GM18520 (cell line): ENCODE data around the gene CD3D.
"Not testable (repeated sequence)": the region's sequence is repeated elsewhere in the genome, so short reads cannot be mapped to it uniquely, and the experiment has no call there.

Experiments used
- ATAC-seq: cut with Tn5 transposase; IDR thresholded peaks from one replicate; pipeline ENCODE4 v1.9.1; 2021; ENCODE audit not compliant: unreplicated experiment

Gene CD3D

DNA sequence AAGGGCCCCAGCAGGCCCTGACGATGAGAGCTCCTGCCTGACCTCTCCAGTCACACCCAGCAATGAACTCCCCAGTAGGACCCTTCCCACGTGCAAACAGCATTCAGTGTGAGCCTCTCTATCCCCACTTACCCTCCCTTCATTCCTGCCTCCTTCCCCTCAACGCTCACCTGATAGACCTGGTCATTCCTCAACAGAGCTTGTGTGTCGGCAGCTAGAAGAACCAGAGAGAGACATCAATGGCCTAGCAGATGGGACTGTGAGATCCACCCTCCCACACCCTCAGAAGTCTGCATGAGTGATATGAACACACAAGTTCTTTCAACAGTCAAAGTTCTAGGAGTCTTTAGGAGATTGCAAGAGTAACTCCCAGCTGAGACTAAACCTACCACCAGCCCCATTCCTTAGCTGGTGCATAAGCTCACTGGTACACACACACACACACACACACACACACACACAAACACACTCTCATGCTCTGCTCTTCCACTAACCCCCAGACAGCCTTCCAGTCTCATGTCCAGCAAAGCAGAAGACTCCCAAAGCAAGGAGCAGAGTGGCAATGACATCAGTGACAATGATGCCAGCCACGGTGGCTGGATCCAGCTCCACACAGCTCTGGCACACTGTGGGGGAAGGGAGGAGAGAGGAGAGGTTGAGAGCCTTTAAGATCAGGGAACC lies 3.1 kb downstream of the CD3D start:
- no peak for ATAC-seq

DNA sequence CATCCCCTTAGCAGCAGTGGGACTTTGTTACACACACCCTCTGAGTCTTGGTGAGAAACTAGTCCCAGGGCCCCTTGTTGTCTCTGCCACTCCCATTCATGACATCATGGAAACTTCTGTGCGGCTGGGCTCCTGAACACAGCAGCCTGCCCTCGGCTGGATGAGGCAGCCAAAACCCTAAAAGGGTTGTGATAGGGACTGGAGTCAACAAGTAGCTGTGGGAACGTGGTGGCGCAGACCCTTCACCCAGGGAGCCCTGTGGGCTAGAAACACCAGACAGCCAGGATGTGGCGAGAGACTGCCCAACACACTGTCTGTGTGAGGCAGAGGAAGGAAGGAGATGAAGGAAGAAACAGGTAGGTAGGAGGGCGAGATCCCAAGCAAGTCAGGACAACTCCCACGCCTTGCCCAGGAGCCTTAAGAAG lies 3.9 kb downstream of the CD3D start:
- no peak for ATAC-seq

DNA sequence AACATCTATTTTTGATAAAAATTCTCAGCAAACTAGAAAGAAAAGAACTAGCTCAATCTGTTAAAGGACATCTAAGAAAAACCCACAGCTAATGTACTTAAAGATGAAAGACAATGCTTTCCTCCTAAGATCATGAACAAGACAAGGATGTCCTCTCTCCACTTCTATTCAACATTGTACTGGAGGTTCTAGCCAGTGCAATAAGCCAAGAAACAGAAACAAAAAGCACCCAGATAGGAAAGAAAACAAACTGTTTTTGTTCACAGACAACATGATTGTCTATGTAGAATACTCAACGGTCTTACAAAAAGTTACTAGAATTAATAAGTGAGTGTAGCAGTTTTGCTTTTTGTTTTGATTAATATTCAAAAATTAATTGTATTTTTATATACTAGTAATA lies 7.8 kb downstream of the CD3D start:
- ATAC-seq, result no peak

DNA sequence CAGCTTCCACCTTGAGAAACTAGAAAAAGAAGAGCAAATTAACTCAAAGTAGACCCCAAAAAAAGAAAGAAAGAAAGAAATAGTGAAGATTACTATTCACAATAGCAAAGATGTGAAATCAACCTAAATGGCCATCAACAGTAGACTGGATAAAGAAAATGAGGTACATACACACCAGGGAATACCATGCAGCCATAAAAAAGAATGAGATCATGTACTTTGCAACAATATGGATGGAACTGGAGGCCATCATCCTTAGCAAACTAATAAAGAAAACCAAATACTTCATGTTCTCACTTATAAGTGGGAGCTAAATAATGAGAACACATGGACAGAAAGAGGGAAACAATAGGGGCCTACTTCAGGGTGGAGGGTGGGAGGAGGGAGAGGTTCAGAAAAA lies 13.8 kb downstream of the CD3D start:
- ATAC-seq, result no peak

DNA sequence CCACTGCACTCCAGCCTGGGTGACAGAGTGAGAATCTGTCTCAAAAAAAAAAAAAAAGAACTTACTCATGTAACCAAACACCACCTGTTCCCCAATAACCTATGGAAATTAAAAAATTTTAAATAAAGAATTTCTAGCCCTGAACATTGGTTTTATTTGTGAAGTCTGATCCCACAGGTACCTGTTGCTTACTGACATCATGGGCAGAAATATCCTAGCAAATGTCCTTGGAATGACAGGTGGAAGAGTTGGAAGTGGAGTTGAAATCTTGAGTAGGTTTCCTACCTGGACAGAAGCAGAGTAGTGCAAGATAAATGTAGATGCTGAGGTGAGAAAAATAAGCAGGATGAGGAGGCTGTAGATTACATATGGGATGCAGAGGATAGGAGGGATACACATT lies 17.2 kb downstream of the CD3D start:
- no peak for ATAC-seq

DNA sequence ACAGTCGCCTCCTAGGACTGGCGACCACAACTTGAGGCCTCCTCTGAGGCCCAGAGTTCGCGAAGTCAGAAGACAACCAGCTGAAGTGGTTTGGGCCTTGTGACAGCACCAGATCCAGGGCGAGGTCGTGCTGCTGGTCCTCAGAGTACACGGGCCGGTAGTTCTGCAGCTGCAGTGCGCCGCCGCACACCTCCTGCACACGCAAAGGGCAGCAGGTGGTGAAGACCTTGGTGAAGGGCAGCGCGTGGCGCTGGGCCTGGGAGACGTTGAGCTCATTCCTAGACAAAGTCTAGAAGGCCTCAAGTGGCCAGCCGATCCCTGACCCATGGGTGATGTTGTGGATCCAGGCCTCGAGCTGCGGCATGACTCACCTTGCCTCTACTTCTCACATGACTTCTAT lies 19.8 kb downstream of the CD3D start:
- no peak for ATAC-seq

DNA sequence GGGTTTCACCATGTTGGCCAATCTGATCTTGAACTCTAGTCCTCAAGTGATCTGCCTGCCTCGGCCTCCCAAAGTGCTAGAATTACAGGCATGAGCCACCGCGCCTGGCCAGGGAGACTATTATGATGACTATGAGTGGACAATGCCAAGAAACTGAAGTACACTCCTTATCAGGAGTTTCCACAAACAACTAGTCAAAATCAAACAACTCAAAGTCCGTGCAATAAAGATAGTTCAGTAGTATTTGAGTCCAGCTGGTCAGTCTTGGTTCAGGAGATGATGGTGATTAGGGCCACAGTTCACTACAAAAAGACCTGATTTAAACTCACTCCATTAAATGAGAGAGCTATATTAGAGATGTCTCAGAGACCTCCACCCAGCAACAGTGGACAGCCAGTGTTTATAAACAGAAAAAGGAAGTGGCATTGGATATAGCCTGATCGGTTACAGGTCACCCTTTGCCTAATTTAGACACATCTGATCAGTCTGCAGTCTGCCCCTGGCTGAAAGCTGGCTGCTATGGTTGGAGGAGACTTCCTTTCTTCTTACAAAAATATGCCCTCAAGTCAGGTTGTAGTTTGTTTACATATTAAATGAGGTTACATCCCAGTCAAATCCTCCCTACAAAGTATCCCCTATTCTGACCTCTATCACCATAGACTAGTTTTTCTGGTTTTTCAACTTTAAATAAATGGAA lies 21.0 kb downstream of the CD3D start:
- no peak for ATAC-seq

DNA sequence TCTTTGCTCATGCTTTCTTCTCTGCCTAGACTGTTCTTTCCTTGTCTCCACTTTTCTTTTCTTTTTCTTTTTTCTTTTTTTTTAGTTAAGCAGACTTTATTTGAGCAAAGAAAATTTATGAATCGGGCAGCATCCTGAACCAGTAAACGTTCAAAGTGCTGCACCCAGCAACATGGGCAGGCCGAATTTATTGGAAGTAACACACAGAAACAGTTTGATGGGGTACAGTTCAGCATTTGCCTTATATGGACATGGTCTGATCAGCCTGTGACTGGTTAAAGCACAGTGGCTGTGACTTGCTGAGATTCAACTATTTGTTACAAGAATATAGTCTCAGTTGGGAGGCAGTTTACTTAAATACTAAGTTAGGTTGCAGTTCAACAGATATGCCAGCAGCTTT lies 22.0 kb downstream of the CD3D start:
- no peak for ATAC-seq

DNA sequence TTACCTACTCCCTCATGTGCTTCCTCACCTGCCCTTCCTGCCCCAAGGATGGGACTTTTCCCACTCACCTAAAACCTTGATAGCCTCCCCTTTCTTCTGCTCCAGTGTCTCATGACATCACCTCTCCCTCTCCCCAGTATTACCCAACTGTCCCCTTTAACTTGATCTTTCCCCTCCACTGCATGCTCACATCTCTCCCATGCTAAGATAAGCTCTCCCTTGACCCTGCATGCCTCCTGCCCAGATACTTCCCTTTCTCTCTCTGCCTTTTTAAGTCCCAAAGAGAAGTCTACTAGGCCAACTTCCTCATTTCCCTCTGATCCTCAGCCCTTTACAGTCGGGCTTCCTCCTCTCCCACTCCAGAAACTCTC lies 23.2 kb downstream of the CD3D start:
- no peak for ATAC-seq

DNA sequence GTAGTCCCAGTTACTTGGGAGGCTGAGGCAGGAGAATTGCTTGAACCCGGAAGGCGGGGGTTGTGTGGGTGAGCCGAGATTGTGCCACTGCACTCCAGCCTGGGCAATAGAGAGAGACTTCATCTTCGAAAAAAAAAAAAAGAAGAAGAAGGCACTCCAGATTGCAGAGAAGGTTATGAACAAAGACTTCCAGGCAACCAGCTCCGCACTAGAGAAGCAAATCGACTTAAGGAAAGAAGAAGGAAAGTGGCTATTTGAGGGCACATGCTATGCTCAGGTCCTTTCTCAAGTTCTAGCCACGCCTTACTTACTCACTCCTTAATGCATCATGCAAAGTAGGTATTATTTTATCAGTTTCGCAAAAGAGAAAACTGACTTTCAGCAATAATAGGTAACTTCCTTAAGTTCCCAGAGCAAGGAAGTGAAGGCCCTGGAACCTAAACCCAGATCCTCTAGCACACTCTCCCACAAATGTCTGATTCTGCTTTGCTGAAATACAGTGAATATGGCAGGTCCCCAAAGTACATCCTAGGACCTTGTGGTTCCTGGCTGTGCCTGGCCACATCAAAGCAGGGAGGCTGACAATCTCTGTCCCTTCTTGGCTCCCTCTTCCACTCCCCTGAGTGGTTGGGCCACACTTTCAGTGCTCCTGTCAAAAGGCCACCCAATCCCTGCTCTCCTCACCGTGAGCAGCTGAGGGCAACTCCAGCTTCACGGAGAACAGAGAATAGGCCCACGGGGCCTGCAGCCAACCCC lies 23.7 kb downstream of the CD3D start:
- ATAC-seq, result no peak

DNA sequence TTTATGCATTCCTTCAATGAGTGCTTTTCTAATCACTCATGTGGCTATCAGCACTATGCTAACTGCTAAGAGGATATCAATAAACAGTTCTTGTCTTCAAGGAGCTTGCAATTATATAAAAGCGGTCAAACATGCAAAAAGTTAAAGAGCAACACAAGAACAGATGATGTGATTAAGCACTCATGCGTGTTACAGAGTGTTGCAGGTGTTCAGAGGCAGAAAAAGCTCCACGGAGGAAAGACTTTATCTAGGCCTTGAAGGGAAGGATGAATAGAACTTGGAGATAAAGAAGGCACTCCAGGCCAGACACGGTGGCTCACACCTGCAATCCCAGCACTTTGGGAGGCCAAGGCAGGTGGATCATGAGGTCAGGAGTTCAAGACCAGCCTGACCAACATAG lies 24.4 kb downstream of the CD3D start:
- ATAC-seq, result no peak

DNA sequence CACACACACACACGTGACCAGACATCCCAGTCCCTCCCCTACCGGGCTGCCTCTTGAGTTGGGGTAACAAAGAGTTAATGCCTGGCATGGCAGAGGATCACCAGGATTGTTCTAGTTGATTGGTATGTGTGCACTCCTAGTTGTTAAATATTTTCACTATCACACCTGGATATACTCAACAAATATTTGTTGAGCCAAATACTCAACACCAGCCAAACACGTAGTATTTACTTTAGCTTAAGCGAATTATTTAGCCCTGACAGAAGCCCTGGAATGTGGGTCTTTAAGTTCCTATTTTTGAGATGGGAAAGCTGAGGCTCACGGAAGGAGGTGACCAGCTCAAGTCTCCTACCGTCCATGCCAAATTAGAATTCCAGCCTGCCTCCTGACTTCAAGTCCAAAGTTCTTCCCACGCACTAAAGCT lies 27.5 kb downstream of the CD3D start:
- no peak for ATAC-seq

DNA sequence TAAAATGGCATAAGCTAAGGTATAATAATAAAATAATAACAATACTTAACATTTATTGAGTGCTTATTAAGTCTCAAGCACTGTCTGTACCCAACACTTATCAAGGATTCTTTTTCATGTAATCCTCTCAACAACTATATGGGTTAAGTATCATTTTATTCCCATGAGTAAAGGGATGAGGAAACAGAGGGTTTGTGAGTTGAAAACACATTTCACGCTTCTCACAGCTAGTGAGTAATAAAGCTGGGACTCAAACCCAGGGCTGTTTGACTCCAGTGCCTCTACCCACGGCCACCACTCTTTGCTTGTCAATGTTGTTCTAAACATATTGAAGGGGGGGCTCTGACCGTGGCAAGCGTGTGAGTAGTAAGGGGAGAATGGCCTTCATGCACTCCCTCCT lies 29.3 kb downstream of the CD3D start:
- no peak for ATAC-seq

DNA sequence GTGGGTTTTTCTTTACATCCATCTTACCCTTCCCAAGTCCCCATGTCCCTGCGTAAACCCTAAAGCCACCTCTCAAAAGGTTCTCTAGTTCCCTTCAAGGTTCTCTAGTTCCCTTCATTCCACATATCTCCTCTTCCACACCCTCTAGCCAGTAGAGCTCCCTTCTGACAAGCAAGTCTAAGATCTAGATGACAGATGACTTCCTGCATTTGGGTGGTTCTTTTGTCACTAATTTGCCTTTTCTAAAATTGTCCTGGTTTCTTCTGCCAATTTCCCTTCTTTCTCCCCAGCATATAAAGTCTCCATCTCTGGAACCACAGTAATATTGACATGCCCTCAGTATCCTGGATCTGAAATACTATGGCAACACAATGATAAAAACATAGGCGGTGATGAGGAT lies 30.2 kb downstream of the CD3D start:
- ATAC-seq, result no peak

DNA sequence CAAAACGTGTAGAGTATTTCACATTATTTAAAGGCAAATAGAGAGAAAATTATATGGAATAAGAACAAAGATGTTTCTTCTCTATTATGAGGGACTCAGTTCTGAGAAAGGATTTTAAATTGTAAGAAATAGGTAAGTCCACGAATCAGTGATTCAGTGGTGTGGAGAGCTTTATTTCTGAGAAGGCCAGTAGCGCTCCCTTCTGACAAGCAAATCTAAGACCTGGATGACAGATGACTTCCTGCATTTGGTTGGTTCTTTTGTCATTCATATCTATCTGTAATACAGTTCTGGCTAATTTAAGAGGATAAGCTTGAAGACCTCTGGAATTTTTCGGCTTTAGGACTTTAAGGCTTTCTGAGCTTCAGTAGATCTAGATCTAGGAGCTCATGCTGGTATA lies 31.0 kb downstream of the CD3D start:
- ATAC-seq, result no peak

DNA sequence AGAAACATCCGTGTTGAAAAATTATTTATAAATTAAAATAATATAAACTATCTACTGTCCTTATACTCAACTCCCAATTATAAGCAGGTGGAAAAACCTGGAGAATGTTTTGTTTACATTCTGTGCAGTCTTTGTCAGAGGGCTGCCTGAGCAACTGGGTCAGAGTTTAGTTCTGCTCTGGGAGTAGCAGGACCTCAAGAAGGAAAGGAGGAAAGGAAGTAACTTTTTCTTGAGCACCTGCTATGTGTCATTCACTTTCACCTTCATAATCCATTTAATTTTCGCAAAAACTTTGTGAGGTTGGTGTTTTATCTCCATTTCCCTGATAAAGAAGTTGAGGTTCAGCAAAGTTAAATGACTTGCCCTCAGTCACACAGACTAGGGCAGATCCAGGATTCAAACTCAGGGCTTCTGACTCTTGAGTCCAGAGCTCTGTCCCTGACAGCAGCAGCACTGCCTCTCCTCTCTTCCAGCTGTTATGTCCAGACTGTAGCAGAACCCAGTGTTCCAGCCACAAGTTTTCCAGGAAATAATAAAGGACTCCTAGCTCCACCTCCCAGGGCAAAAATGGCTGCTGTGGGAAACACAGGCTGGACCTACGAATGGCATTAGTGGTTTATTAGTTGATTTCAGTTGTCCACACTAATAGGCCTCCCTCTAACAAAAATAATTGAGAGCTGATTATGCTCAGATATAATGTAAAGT lies 31.6 kb downstream of the CD3D start:
- no peak for ATAC-seq

DNA sequence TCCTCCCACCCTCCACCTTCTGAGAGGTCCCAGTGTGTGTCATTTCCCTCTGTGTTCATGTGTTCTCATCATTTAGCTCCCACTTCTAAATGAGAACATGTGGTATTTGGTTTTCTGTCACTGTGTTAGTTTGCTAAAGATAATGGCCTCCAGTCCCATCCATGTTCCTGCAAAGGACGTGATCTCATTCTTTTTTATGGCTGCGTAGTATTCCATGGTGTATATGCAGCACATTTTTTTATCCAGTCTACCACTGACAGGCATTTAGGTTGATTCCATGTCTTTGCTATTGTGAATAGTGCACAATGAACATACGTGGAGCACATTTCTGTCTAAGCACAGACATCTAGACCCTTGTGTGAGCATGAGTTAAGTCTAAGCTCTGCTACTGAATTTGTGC lies 32.2 kb downstream of the CD3D start:
- no peak for ATAC-seq

DNA sequence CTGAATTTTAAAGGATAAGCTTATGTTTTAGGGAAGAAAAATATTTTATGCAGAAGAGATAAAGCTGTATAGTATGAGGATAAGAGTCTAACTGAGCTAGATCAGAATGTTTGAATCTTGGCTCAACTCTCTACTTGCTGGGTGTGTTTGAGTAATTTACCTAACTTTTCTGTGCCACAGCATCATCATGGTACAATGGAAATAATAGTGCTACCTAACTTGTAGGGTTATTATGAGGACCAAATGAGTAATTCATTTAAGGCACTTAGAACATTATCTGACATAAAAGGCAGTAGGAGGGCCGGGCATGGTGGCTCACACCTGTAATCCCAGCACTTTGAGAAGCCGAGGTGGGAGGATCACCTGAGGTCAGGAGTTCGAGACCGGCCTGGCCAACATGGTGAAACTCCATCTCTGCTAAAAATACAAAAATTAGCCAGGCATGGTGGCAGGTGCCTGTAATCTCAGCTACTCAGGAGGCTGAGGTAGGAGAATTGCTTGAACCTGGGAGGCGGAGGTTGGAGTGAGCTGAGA lies 33.4 kb downstream of the CD3D start:
- ATAC-seq, result not testable (repeated sequence)

DNA sequence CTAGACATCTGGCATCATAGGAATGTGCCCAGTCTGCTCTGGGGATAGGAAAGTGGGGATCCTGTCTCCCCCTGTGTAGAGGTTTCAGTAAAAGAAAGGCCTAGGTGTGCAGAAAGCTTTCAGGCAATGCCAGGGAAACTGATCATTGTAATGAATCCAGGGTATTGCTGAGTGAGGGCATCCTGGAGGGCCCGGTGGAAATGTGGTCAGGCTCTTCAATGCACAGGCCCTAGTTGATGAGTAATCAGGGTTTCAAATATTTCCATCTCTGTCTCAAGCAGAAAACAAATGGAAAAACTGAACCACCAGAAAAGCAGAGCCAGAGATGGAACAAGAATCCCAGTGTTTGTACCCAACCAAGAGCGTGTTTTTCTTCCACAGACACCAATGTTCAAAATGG lies 35.9 kb downstream of the CD3D start:
- no peak for ATAC-seq

DNA sequence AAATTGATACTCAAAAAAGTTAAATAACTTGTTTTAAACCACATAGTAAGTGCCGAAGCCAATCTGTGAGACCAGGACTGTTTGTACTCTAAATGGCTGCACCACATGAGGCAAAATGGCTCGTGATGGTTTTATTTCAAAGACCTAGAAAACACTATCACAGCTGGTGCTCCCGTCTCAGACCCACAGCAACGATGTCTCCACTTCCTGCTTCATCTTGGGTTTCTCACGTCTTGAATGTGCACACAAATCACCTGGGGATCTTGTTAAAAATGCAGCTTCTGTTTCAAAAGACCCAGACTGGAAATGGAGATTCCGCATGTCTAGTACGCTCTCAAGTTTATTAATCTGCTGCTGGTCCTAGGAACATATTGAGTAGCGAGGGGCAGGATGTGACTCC lies 36.8 kb downstream of the CD3D start:
- ATAC-seq, result no peak

DNA sequence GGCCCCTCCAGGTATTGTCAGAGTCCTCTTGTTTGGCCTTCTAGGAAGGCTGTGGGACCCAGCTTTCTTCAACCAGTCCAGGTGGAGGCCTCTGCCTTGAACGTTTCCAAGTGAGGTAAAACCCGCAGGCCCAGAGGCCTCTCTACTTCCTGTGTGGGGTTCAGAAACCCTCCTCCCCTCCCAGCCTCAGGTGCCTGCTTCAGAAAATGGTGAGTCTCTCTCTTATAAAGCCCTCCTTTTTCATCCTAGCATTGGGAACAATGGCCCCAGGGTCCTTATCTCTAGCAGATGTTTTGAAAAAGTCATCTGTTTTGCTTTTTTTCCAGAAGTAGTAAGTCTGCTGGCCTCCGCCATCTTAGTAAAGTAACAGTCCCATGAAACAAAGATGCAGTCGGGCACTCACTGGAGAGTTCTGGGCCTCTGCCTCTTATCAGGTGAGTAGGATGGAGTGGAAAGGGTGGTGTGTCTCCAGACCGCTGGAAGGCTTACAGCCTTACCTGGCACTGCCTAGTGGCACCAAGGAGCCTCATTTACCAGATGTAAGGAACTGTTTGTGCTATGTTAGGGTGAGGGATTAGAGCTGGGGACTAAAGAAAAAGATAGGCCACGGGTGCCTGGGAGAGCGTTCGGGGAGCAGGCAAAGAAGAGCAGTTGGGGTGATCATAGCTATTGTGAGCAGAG lies 37.8 kb downstream of the CD3D start, which contains the start of gene CD3E:
CD3E (plus strand) TSS at position 163 of the 681 bp plus-strand sequence; CDS start at position 386, 223 bp downstream.
- no peak for ATAC-seq
